GM21390 (cell line): Measurements from ENCODE around the gene ZNF117.
"Not testable (repeated sequence)": the region's sequence is repeated elsewhere in the genome, so short reads cannot be mapped to it uniquely, and the experiment has no call there.

Experiments used
- ATAC-seq: cut with Tn5 transposase; IDR thresholded peaks from one replicate; pipeline ENCODE4 v1.9.1; 2021; ENCODE audit not compliant: unreplicated experiment

The ZNF117 gene

DNA sequence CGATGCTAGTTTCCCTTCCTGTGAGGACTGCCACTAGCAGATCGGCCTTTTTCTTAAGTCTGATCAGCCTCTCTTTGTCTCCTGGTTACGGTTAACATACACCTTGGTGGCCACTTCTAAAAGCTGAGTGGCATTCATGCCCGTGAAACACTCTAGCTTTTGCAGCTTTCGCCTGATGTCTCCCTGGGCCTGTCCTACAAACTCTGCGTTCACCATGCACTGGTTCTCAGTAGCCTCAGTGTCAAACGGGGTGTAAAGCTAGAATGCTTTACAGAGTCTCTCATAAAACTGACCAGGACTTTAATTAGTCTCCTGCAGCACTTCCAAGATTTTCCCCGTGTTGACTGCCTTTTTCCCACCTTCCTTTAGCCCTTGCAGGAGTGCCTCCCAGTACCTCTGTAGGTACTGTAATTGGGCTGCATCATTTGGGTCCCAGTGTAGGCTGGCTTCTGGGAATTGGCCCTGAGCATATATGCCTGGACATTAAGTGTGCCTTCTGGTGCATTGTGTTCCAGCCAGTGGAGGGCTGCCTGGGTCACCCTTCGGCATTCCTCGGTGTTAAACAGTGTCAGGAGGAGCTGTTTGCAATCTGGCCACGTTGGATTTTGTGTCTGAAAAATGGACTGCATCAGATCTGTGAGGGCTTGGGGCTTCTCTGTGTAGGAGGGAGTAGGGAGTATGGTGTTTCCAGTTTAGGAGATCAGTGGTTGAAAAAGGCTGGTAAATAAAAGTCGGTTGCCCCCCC is 6.5 kb upstream of the ZNF117 start:
- ATAC-seq: no peak

DNA sequence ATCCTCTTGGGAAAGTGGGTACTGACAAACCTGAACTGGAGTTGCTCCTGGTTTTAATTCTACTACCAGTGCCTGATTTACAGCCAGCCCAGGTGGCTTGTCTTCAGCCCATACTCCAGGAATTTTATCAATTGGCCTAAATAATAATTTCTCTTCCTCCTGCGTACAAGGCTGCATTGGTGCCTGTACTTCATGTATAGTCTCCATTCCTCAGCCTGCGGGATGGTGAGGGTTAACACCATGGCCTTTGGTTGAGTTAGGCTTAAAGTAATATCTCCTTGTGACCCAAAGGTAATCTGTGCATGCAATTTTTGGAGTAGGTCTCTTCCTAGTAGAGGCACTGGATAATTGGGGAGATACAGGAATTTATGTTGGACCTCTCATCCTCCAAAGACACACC is 5.5 kb upstream of the ZNF117 start:
- ATAC-seq: no peak

DNA sequence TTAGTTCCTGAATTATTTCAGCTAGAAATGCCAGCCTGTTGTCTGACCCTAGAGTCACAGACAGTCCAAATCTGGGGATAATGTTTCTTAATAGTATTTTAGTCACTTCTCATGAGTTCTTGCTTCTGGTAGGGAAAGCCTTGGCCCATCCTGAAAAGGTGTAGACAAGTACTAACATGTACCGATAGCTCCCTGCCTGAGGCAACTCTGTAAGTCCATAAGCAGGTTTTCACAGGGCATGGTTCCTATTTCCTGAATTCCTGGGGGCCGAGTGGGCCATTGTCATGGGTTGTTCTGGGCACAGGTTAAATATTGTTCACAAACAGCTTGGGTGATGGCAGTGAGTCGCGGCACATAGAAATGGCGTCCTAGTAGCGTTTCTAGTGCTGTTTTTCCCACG is 3.1 kb upstream of the ZNF117 start:
- ATAC-seq: no peak

DNA sequence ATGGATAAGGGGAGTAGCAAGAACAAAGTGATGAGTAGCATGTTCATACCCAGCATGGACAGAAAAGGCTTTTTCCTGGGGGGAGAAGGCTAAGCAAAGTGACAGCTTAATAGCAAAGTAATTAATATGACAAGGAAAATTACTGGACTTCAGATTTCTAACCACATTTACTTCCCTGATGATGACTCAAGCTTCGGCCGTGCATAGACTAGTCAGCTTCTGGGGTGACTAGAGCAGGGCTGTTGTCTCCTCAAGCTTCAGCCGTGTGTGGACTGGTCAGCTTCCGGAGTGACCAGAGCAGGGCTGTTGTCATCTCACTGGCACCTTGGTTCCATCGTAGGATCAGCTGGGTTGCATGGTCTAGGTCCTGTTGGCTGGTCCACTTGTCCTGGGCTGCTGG is 2.1 kb upstream of the ZNF117 start:
- no peak for ATAC-seq

DNA sequence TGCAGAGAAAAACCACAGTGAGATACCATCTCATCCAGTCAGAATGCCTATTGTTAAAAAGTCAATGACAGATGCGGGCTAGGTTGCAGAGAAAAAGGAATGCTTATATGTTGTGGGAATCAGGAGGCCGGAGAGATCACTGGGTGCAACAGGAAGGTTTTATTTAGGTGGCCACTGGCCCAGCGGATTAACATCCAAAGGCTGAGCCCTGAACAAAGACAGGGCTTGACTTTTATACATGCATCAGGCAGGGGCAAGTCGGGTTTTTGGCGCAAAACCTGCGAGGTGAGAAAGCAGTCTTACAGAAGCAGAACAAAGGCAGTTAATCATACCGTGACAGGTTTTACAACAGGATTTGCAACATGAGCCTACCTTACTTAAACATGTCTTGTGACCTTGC is 620 bp downstream of the ZNF117 start:
- ATAC-seq: no peak

DNA sequence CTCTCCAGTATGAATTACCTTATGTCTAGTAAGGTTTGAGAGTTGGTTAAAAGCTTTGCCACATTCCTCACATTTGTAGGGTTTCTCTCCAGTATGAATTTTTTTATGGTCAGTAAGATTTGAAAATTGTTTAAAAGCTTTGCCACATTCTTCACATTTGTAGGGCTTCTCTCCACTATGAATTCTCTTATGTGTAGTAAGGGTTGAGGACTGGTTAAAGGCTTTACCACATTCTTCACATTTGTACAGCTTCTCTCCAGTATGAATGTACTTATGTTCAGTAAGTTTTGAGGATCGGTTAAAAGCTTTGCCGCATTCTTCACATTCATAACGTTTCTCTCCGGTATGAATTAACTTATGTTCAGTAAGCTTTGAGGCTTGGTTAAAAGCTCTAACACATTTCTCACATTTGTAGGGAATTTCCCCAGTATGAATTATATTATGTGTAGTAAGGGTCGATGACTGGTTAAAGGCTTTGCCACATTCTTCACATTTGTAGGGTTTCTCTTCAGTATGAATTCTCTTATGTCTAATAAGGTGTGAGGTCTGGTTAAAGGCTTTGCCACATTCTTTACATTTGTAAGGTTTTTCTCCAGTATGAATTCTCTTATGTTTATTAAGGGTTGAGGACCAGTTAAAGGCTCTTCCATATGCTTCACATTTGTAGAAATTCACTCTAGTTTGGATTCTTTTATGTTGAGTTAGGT is 12.2 kb downstream of the ZNF117 start:
- no peak for ATAC-seq

DNA sequence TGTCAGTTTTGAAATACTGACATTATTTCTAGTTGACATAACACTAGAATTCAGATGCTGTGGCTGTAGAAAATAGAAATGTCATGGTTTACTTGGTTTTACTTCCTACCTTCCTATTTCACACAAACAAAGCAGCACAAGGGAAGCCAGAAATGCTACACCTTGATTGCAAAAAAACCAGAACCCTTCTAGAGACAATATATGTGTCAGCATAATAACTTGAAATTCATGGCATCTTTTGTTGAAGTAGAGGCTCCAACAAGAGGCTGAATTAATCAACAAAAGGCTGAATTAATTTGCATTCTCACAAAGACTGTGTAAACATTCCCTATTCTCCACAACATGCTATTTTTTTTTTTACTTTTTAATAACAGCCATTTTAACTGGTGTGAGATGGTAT is 25.2 kb downstream of the ZNF117 start:
- ATAC-seq: no peak

DNA sequence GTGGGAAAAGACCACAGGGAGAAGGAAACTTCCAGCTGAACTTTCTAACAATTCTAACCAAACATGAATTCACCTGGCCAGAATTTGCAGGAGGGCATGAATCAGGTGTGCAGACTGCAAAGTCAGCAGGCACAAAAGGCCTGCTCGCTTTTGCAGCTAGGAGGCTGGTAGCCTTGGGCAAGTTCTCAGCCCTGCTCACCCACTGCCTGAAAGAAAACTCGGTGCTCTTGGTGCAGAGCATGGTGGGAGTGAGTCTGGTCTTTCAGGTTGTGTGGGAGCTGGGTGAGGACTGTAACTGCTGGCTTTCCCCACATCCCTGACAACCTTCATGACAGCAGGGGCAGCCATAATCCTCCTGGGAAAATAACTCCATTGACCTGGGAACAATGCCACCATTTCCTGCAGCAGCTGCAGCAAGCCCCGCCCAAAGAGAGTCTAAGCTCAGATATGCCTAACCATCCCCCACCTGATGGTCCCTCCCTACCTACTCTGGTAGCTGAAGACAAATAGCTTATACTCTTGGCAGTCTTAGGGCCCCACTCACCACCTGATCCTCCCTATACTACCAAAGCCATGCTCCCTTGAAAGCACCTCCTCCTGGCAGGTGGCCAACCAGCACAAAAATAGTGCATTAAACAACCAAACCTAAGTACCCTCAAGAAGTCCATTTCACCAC is 31.6 kb downstream of the ZNF117 start:
- ATAC-seq: no peak

DNA sequence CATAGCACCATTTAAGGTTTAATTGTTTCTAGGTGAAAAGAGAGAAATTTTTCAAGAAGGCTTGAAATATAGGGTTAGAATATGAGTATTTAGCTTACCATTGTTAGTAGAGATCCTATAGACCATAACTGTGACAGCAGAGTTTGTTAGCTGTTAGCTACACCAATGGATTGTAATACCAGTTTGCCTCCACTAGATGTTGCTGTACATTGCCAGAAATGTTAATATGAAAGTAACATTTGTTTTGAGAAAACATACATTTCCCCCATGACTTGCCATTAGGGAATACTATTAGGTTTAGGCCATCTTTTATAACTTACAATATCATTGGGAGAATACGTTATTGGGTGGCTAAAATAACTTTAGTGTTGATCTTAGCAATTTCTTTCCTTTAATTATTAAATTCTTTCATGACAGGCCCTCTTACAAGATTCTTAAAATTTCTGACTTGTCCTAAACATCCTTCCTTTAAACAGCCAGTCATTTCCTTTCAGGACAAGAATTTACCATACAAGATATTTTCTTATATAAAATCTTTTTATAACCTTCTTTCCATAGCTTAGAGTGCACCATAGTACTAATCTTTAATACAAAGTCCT is 39.5 kb downstream of the ZNF117 start:
- peak; percentile 72 for ATAC-seq

DNA sequence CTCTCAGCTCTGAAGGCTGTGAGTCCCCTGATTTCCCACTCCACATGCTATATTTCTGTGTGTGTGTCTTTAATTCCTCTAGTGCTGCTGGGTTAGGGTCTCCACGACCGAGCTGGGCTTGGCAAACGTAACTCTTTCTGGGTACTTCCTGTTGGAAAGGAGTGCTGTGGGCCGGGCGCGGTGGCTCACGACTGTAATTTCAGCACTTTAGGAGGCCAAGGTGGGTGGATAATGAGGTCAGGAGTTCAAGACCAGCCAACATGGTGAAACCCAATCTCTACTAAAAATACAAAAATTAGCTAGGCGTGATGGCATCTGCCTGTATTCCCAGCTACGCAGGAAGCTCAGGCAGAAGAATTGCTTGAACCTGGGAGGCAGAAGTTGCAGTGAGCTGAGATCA is 40.2 kb downstream of the ZNF117 start:
- not testable (repeated sequence) for ATAC-seq

DNA sequence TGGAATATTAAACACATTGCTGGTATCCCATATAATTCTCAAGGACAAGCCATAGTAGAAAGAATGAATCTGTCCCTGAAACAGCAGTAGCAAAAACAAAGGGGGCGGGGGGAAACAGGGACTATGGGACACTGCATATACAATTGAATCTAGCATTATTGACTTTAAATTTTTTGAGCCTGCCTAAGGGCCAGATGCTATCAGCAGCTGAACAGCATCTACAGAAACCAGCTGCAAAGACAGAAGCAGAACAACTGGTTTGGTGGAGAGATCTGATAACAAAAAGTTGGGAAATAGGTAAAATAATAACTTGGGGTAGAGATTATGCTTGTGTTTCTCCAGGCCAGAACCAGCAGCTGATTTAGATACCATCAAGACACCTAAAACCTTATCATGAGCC is 42.1 kb downstream of the ZNF117 start:
- ATAC-seq: not testable (repeated sequence)

DNA sequence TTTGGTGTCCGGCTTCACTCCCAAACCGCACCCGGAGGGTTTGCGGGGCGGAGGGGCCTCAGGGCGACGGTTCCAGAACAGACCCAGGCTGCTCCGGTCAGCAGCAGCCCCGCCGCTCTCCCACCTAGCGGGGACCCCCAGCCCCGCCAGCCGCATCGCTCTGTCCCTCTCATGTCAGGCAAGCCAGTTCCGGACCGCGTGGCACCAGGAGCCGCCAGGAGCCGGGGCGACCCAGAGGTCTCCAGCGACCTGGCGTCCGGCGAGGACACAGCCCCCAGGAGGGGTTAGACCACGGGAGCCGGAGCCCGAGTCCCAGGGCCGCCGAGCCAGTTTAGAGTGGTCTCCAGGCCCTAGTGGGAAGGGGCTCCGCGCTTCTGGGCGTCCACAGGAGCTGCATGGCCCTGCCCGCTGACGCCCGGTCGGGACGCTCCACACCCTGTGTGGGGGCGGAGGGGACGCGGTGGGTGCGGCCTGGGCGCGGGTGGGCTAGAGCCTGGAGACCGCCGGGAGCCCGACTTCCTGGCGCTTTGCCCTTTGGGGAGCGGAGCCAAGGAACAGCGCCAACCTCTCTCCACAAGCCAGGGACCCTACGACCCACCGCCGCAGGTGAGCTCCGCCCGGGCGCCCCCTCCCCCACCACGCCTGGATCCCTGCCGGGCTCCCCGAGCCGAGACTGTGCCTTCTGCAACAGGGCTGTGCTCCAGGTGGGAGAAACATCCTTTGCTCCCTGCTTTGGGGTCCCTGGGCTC is 43.4 kb downstream of the ZNF117 start:
- no peak for ATAC-seq

DNA sequence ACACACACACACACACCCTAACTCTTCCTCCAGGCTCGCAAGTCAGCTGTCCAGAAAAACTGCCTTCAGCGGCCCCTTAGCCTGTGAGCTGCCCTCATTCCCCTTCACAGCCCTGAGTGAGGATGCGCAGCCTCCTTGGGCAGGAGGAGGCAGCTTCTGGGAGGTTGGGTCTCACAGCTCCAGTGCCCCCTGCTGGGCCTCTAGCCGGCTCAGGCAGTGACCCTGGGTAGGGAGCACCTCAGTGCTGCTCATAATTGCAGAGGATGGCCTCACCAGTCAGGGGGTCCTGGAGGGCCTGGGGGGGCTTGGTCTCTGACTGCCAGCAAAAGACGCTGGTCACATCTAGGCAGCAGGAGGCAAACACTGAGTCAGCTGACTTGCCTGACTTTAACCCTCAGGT is 44.1 kb downstream of the ZNF117 start:
- ATAC-seq: no peak

DNA sequence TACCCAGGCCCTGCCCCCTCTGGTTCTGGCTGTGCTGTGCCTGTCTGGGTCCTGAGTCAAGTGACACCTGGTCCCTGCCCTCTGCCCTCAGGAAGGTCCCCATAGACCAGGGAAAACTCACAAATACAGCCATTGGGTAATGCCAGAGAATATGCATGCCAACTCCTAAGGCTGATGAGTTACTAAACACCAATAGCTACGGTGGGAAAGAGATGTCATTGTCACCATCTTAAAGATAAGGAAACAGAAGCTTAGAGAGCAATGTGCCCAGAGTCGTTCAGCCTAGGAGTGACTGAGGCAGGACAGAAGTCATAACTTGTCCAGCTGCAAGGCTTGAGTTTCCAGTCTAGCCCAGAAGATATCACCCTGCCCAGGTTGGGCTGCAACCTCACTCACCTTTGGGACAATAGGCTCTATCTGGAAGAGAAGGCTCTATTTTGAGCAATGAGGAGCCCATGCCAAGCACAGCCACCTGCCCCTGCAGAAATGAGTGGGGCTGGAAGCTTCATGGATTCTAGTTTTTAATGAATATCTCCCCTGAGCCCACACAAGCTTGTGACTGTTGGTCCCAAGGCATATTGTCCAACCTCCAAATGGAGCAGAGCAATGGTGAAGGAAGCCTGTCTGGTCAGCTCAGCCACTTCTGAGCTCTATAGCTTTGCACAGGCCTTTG is 45.2 kb downstream of the ZNF117 start:
- no peak for ATAC-seq

DNA sequence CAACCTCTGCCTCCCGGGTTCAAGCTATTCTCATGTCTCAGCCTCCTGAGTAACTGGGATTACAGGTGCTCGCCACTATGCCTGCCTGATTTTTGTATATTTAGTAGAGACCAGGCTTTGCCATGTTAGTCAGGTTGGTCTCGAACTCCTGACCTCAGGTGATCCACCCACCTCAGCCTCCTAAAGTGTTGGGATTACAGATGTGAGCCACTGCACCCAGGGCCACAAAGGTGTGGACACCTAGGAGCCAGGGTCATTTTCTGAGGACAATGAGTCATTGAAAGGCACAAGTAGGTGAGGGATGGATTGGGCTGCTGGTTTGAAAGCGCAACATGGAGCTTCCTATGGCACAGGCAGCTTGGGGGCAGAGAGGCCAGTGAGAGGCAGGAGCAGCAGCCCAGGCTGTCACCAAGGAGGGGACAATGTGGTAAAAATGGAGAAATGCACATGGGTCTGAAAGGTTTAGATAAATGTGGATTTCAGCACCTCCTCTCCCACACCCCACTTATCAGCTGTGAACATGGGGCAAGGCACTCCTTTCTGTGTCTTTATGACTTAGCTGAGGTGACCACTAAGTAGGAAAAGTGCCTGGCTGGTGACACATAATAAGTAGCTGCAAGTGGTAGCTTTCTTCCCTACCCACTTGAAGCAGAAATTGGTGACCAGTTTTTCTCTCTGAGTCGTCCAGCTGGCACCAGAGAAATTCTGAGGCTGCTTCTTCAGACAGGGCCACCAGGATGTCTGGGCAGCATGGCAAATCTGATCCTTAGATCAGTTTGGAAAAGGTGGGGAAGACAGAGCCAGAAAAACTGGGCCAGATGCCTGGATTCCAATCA is 46.0 kb downstream of the ZNF117 start:
- ATAC-seq: not testable (repeated sequence)

DNA sequence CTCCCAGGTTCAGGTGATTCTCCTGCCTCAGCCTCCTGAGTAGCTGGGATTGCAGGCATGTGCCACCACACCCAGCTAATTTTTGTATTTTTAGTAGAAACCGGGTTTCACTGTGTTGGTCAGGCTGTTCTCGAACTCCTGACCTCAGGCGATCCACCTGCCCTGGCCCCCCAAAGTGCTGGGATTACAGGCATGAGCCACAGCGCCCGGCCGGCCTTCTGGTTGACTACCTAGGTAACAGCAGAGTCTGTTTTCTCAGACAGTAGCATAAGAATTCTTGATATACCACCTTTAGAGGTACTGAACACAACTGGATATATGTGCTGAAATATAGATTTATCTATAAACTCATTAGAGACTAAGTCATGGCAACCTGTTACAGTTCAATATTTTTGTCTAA is 50.8 kb downstream of the ZNF117 start:
- ATAC-seq: not testable (repeated sequence)

DNA sequence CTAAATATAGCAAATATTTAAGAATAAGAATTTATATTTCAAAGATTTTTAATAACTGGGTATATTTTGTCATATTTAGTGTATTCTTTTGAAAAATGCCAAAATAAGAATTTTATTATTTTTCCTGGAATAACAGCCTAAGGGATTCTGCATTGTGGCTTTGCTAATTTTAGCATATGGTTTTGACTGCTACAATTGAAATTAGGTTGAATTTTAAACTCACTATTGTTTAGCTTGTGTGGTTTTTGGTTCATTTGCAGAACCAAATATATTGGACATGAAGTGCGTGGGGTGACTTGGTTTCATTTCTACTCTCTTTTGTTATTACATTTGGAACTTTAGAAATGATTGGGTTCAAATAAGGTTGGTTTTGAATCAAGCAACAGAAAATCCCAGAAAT is 52.3 kb downstream of the ZNF117 start:
- ATAC-seq: no peak

DNA sequence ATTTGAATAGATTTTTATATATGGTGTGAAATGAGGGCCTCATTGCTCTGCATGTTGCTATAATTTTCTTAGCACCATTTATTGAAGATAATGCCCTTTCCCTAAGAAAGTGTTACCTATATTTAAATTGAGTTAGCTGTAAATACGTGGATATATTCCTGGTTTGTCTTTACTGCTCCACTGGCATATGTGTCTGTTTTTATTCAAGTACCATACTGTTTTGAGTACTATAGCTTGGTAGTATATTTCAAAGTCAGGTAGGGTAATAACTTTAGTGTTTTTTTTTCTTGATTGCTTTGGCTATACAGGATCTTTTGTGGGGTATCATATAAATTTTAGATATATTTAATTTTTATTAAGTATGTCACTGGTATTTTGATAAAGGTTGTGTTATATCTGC is 56.4 kb downstream of the ZNF117 start:
- no peak for ATAC-seq
